Bronchial smooth muscle cell (primary cell): ENCODE measurements around the gene TEX36. TPM values are rescaled to one million over a fixed set of nuclear protein-coding genes. Genes with fewer than 3 reads are reported as not detected.

Source experiments
- total RNA-seq: library from RNA; depleted of rRNA; stranded (reverse); fragments of >200 nt; gene quantifications from 2 replicates; pipeline ENCODE4 v1.2.1, GENCODE V29; 2014

TEX36 gene
- total RNA-seq: 0.16 TPM in 1 of 2 replicates, not detected in the other

GRCh38 chr10:125683063-125683462, at the start of gene TEX36:
TSS of gene TEX36 (minus strand) at chr10:125683163. CDS start at chr10:125682989, 174 bp downstream.

GRCh38 chr10:125719173-125720001, 36.4 kb upstream of the TEX36 start, which contains the start of gene EDRF1:
TSS of gene EDRF1 (plus strand) at chr10:125719709. CDS start at chr10:125719808, 99 bp downstream.

Other genes starting within 250 kb of the TEX36 start
- gene EDRF1, start 36.5 kb upstream of the TEX36 start, total RNA-seq: 14.5 and 21.0 TPM in 2 replicates
- not detected in 2 replicates for gene MMP21, start 92.7 kb upstream of the TEX36 start, total RNA-seq
- gene UROS, start 140.1 kb upstream of the TEX36 start, total RNA-seq: 38.1 and 69.2 TPM in 2 replicates
- gene BCCIP, start 140.4 kb upstream of the TEX36 start, total RNA-seq: 25.7 and 31.7 TPM in 2 replicates
- gene DHX32, start 198.1 kb upstream of the TEX36 start, total RNA-seq: 24.3 and 27.4 TPM in 2 replicates
- 6.0 and 8.5 TPM in 2 replicates for gene FANK1, start 213.4 kb upstream of the TEX36 start, total RNA-seq